SK-N-SH (cell line): ENCODE data around the gene LTB4R2. TPM values are rescaled to one million over a fixed set of nuclear protein-coding genes. Genes with fewer than 3 reads are reported as not detected.
A peak's percentile ranks its signal among the peaks of the same experiment; 100 is the strongest.

Experiments
- CTCF ChIA-PET: fragments of 300-600, 350-600 bp; formaldehyde crosslinking; extraction: SDS; loops from one replicate; lab custom pipeline; 2021; lab: Yijun Ruan, JAX
- POLR2A ChIA-PET: fragments of 350-600 bp; sonication (Branson Sonifier 250); formaldehyde crosslinking; extraction: SDS; loops from one replicate; lab custom pipeline; 2020; ENCODE audit warnings: antibody characterized with exemption, inconsistent platforms; lab: Yijun Ruan, JAX
- DNase-seq: peaks from one replicate; pipeline ENCODE4 v3.0.0; 2012
- H2AFZ ChIP-seq: fragments of 200-600 bp; sonication (generic); 2 replicates; pipeline ENCODE4 v1.8.1; 2016; ENCODE audit warnings: antibody characterized with exemption, mild to moderate bottlenecking, low read depth
- H3F3A ChIP-seq: fragments of 200-600 bp; sonication (generic); replicated peaks from 2 replicates; pipeline ENCODE3; 2016; ENCODE audit warnings: antibody characterized with exemption, mild to moderate bottlenecking; ENCODE audit not compliant: insufficient read depth
- H3K27ac ChIP-seq, 2 experiments: fragments of 200-500 bp in 1 of 2; fragments of 200-600 bp in 1 of 2; sonication (Bioruptor generic) in 1 of 2; sonication (generic), shearing (Covaris generic) in 1 of 2; 2 replicates each; pipeline versions ENCODE4 v1.5.1 to v1.6.1; 2014 to 2016; ENCODE audit warnings: low read depth in 2 of 2, inconsistent platforms in 1 of 2, low read length in 1 of 2, mild to moderate bottlenecking in 1 of 2, mixed read lengths in 1 of 2
- H3K27me3 ChIP-seq: fragments of 200-600 bp; sonication (generic), shearing (Covaris generic); 2 replicates; pipeline ENCODE4 v1.6.1; 2016; ENCODE audit warnings: mixed run types; ENCODE audit not compliant: insufficient read depth
- H3K36me3 ChIP-seq, 2 experiments: fragments of 200-500 bp in 1 of 2; fragments of 200-600 bp in 1 of 2; sonication (Bioruptor generic) in 1 of 2; sonication (generic) in 1 of 2; replicated peaks in 1 of 2; 2 replicates each; pipeline versions ENCODE3 to v1.5.1; 2014 to 2016; ENCODE audit warnings: low read length in 1 of 2, mild to moderate bottlenecking in 1 of 2; ENCODE audit not compliant: insufficient read depth in 2 of 2, control insufficient read depth in 1 of 2
- H3K4me1 ChIP-seq, 2 experiments: fragments of 200-500 bp in 1 of 2; fragments of 200-600 bp in 1 of 2; sonication (Bioruptor generic) in 1 of 2; sonication (generic), shearing (Covaris generic) in 1 of 2; 2 replicates each; pipeline versions ENCODE4 v1.5.1 to v1.6.1; 2014 to 2016; ENCODE audit warnings: low read depth in 1 of 2, low read length in 1 of 2, mixed run types in 1 of 2; ENCODE audit not compliant: insufficient read depth in 2 of 2, control insufficient read depth in 1 of 2
- H3K4me2 ChIP-seq: fragments of 200-600 bp; sonication (generic), shearing (Covaris generic); 2 replicates; pipeline ENCODE4 v1.6.1; 2017; ENCODE audit warnings: mixed run types
- H3K4me3 ChIP-seq, 2 experiments: fragments of 200-500 bp in 1 of 2; fragments of 200-600 bp in 1 of 2; sonication (Bioruptor generic) in 1 of 2; sonication (generic), shearing (Covaris generic) in 1 of 2; 2 replicates each; pipeline versions ENCODE4 v1.5.1 to v1.8.1; 2014 to 2016; ENCODE audit warnings: low read depth in 2 of 2, inconsistent platforms in 1 of 2, low read length in 1 of 2, mild to moderate bottlenecking in 1 of 2, mixed read lengths in 1 of 2, moderate library complexity in 1 of 2
- H3K79me2 ChIP-seq: fragments of 200-600 bp; sonication (generic); 2 replicates; pipeline ENCODE4 v1.8.1; 2017; ENCODE audit warnings: mild to moderate bottlenecking; ENCODE audit not compliant: insufficient read depth
- H3K9ac ChIP-seq: fragments of 200-600 bp; sonication (generic); 2 replicates; pipeline ENCODE4 v1.6.1; 2017; ENCODE audit warnings: mixed run types
- H3K9me2 ChIP-seq: fragments of 200-600 bp; sonication (generic); 2 replicates; pipeline ENCODE4 v1.6.1; 2017; ENCODE audit warnings: mixed run types
- H3K9me3 ChIP-seq: fragments of 200-600 bp; sonication (generic); 2 replicates; pipeline ENCODE4 v1.6.1; 2017; ENCODE audit warnings: mixed run types, mild to moderate bottlenecking, moderate library complexity
- H4K20me1 ChIP-seq: fragments of 200-600 bp; sonication (generic); 2 replicates; pipeline ENCODE4 v1.6.1; 2017; ENCODE audit warnings: mild to moderate bottlenecking, mixed run types; ENCODE audit not compliant: insufficient read depth
- CHD2 ChIP-seq: fragments of 150-350 bp; IDR thresholded peaks from 2 replicates; pipeline ENCODE4 v1.6.1; 2018; ENCODE audit warnings: low read length; ENCODE audit not compliant: partially characterized antibody
- CTCF ChIP-seq: fragments of 200-600 bp; sonication (generic); IDR thresholded peaks from 2 replicates; pipeline ENCODE4 v1.6.1; 2017; ENCODE audit warnings: antibody characterized with exemption, mild to moderate bottlenecking, moderate library complexity
- ELF1 ChIP-seq: IDR thresholded peaks from 2 replicates; pipeline ENCODE4 v1.4.0; 2012
- EZH2phosphoT487 ChIP-seq: fragments of 200-600 bp; sonication (generic); IDR thresholded peaks from 2 replicates; pipeline ENCODE4 v1.6.1; 2017; ENCODE audit warnings: low read depth, mixed run types, mild to moderate bottlenecking, antibody characterized with exemption, moderate library complexity, borderline replicate concordance
- FOSL2 ChIP-seq: IDR thresholded peaks from 2 replicates; pipeline ENCODE4 v1.4.0; 2012; ENCODE audit warnings: low read depth, mild to moderate bottlenecking, moderate library complexity, borderline replicate concordance
- FOXJ3 ChIP-seq: sonication (generic); formaldehyde crosslinking; IDR thresholded peaks from 2 replicates; pipeline ENCODE4 v1.5.1; 2020; ENCODE audit warnings: mild to moderate bottlenecking, missing genetic modification reagents
- FOXM1 ChIP-seq: IDR thresholded peaks from 2 replicates; pipeline ENCODE4 v1.4.0; 2012; ENCODE audit warnings: low read depth, mild to moderate bottlenecking
- GABPA ChIP-seq: IDR thresholded peaks from 2 replicates; pipeline ENCODE4 v1.4.0; 2012; ENCODE audit warnings: low read depth, mild to moderate bottlenecking
- GATA2 ChIP-seq: sonication (generic); formaldehyde crosslinking; IDR thresholded peaks from 2 replicates; pipeline ENCODE4 v1.5.0; 2020; ENCODE audit warnings: mild to moderate bottlenecking, missing genetic modification reagents
- JUND ChIP-seq: IDR thresholded peaks from 2 replicates; pipeline ENCODE4 v1.4.0; 2012
- MAX ChIP-seq: IDR thresholded peaks from 2 replicates; pipeline ENCODE4 v1.4.0; 2012; ENCODE audit warnings: low read depth
- MXI1 ChIP-seq: IDR thresholded peaks from 2 replicates; pipeline ENCODE4 v1.6.1; 2012; ENCODE audit warnings: mild to moderate bottlenecking, low read depth, low read length, improper control_type of control experiment
- NFIC ChIP-seq: IDR thresholded peaks from 2 replicates; pipeline ENCODE4 v1.4.0; 2012; ENCODE audit warnings: borderline replicate concordance
- NRF1 ChIP-seq: IDR thresholded peaks from 2 replicates; pipeline ENCODE4 v1.6.1; 2012; ENCODE audit warnings: low read depth, mild to moderate bottlenecking, low read length
- PBX3 ChIP-seq: IDR thresholded peaks from 2 replicates; pipeline ENCODE4; 2012
- POLR2AphosphoS5 ChIP-seq: IDR thresholded peaks from 2 replicates; pipeline ENCODE4 v1.6.1; 2012; ENCODE audit warnings: low read depth, low read length
- RAD21 ChIP-seq: IDR thresholded peaks from 2 replicates; pipeline ENCODE4 v1.6.1; 2012; ENCODE audit warnings: mild to moderate bottlenecking, low read length
- REST ChIP-seq: IDR thresholded peaks from 2 replicates; pipeline ENCODE4 v1.6.1; 2012; ENCODE audit warnings: mild to moderate bottlenecking, low read depth, low read length, moderate library complexity
- RFX5 ChIP-seq: IDR thresholded peaks from 2 replicates; pipeline ENCODE4 v1.6.1; 2012; ENCODE audit warnings: mild to moderate bottlenecking, improper control_type of control experiment, low read length
- RXRA ChIP-seq: IDR thresholded peaks from 2 replicates; pipeline ENCODE4 v1.4.0; 2012; ENCODE audit warnings: low read depth, mild to moderate bottlenecking, borderline replicate concordance
- SIN3A ChIP-seq: IDR thresholded peaks from 2 replicates; pipeline ENCODE4 v1.6.1; 2012; ENCODE audit warnings: low read depth, mild to moderate bottlenecking, low read length, moderate library complexity, borderline replicate concordance
- SMC3 ChIP-seq: IDR thresholded peaks from 2 replicates; pipeline ENCODE4 v1.6.1; 2012; ENCODE audit warnings: low read depth, low read length, improper control_type of control experiment
- TEAD4 ChIP-seq: IDR thresholded peaks from 2 replicates; pipeline ENCODE4 v1.4.0; 2012; ENCODE audit warnings: mild to moderate bottlenecking, borderline replicate concordance; ENCODE audit not compliant: insufficient read depth
- USF1 ChIP-seq: IDR thresholded peaks from 2 replicates; pipeline ENCODE4 v1.4.0; 2012; ENCODE audit warnings: low read depth, borderline replicate concordance
- YY1 ChIP-seq: IDR thresholded peaks from 2 replicates; pipeline ENCODE4 v1.4.0; 2012; ENCODE audit warnings: low read depth, mild to moderate bottlenecking
- WGBS: methylation state at CpG from one replicate; pipeline ENCODE4 v1.1.6; 2017; ENCODE audit warnings: low lambda C conversion rate; 5-methylcytosine and 5-hydroxymethylcytosine counted together
- polyA plus RNA-seq, 3 experiments: library from polyadenylated mRNA; depleted of rRNA; stranded (reverse); fragments of >200 nt; gene quantifications; 2 replicates each; pipeline ENCODE4 v1.2.3, GENCODE V29; 2012

The LTB4R2 gene
- polyA plus RNA-seq, 1 of the 3 experiments (the other 2 are of a cell fraction) = 8.2 TPM

- no peaks in the 10 kb centered on the region for H4K20me1 ChIP-seq
- H3K9me2 ChIP-seq = no peaks in the 10 kb centered on the region
- no peak overlapping the region for H3K27ac ChIP-seq
- H3K9ac ChIP-seq = no peak overlapping the region
- peak; percentile 94 for DNase-seq
- H3K9me3 ChIP-seq = no peaks in the 10 kb centered on the region
- peak overlapping the region; percentile 74 for H3K4me2 ChIP-seq
- peaks cover 31% of the 10 kb centered on the region for H3K27me3 ChIP-seq
- H3K4me3 ChIP-seq = peak overlapping the region in 1 of 2 experiments; percentile 30; a peak in 3 of 4 replicates
- TF ChIP-seq RAD21 (peak; percentile 59), CHD2 (no peak), POLR2AphosphoS5 (no peak), USF1 (no peak), YY1 (no peak), JUND (no peak), GATA2 (CRISPR knock-in tag) (no peak), ELF1 (no peak), EZH2phosphoT487 (no peak), GABPA (no peak), FOSL2 (no peak), SMC3 (peak; percentile 53), MXI1 (peak; percentile 68; the same call in 1 of the 2 replicates), NRF1 (no peak), PBX3 (no peak), RFX5 (no peak), MAX (0 out of 2 replicates have a peak, but pooled peaks have one; percentile 51), FOXM1 (no peak), TEAD4 (no peak), NFIC (no peak), SIN3A (no peak), RXRA (no peak), REST (no peak), FOXJ3 (CRISPR knock-in tag) (no peak), CTCF (peak; percentile 68)
- H3F3A ChIP-seq = no peaks in the 10 kb centered on the region
- CTCF ChIA-PET = interaction anchor here (0.6 to 12.7 kb wide), 29 partner anchors 10 to 1450 kb away, joined by 3 to 445 read pairs (median 9); partner anchors contain the start of genes CBLN3, CIDEB, KHNYN and LTB4R2
- no peaks in the 10 kb centered on the region for H3K36me3 ChIP-seq
- POLR2A ChIA-PET = interaction anchor here (0.9 to 1.6 kb wide), 4 partner anchors 9 to 109 kb away, joined by 3 to 16 read pairs (median 6); partner anchors contain the start of genes CBLN3 and KHNYN
- 0 out of 2 replicates have a peak overlapping the region, but pooled peaks have one; percentile 50 for H2AFZ ChIP-seq
- WGBS = 19% methylated on average over 41 of the region's 56 CpGs
- H3K4me1 ChIP-seq = peaks cover 0 to 21% of the 10 kb centered on the region in 2 experiments; a peak in 1 of 4 replicates
- no peaks in the 10 kb centered on the region for H3K79me2 ChIP-seq
Observed at GRCh38 chr14:24332268-24332993, 22.5 kb downstream of the LTB4R2 start.
